Amygdala (tissue), 56 donors: ENCODE measurements around the gene TMEM240.
A peak's percentile ranks its signal among the peaks of the same experiment; 100 is the strongest.
"Not testable (repeated sequence)": the region's sequence is repeated elsewhere in the genome, so short reads cannot be mapped to it uniquely, and the experiment has no call there.

Source experiments
- DNase-seq, 56 donors: peaks; one replicate each; lab custom pipeline; 2025; lab: John Stamatoyannopoulos, UW

Gene TMEM240

DNA sequence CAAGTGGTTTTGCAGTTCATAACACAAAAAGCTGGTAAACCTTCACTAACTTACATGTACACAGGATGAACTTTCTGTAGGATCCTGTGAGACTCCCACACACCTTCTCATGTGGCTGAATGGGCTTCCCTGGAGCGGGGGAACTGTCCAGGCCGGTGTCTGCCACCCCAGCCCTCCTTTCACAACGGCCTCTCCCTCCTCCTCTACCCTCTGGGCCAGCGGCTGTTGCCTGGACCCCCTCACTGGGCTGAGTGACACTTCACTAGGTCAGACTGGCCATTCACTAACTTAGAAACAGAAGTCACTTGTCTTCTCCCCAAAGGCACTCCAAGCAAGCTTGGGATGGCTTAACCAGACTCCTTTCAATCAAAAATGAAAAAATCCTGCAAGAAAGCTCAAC lies 18.2 kb upstream of the TMEM240 start:
- DNase-seq = no peak

DNA sequence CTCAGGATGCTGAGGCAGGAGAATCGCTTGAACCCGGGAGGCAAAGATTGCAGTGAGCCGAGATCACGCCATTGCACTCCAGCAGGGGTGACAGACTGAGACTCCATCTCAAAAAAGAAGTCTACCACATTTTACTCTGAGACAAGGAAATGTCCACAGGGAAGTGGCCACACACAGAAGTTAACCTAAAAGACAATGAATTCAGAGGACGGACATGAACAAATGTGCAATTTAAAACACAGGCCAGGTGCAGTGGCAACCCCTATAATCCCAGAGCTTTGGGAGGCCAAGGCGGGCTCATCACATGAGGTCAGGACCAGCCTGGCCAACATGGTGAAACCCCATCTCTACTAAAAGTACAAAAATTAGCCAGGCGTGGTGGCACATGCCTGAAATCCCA lies 17.3 kb upstream of the TMEM240 start:
- not testable (repeated sequence) for DNase-seq

GRCh38 chr1:1556961-1557360 lies 16.5 kb upstream of the TMEM240 start:
- not testable (repeated sequence) for DNase-seq

DNA sequence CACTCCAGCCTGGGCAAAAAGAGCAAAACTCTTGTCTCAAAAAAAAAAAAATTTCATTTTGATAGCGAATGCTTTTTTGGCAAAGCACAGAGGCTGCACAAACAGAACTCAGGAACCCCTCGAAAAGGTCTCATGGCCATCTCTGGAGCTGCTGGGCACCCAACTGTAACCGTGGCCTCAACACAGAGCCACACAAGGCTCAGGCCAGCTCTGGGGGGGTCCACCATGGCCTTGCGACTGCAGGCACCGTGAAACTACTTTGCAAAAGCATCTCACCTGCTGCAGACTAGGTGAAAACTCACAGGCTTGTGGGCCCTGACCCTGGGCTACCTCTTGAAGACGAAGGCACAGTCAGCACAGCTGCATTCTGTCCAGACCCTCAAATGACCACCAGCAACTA lies 16.1 kb upstream of the TMEM240 start:
- no peak for DNase-seq

DNA sequence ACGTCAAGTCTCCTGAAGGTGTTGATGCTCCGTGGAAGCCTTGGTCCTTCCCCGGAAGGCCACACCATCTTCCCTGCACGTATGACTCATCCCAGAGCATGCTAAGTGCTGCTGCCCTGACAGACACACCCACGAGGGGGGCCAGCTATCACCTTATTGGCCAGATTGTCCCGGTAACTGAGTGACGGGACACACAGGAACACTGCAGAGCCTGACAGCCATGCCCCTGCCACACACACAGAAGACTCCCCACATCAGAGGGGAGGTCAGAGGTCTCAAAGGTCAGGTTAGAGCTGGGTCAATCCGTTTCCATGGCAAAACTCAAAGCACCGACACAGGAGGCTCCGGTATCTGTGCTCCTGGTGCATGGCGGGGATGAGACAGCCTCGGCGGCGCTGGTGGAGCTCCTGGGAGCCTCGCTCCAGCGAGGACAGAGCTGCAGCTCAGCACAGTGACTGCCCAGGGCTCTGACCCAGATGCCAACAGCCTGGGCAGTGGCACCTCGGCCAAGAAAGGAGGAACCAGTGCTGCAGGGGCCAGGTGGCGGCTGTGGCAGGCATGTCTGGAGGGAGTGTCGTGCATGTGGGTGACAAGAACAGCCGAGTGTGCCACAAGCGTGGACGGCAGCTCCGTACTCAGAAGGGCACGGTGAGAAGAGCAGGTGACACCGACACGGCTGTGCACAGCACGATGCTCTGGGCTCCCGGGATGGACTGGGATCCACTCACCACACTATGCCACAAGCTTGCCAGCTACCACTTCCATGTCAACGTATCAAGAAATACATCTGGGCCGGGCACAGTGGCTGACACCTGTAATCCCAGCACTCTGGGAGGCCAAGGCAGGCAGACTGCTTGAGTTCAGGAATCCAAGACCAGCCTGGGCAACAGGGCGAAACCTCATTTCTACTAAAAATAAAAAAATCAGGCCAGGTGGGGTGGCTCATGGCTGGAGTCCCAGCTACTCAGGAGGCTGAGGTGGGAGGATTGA lies 14.8 kb upstream of the TMEM240 start:
- peak in 6 of 56 donors; percentile 7 to 52 (median 38) for DNase-seq

- DNase-seq = no peak
Measured at GRCh38 chr1:1554550-1554925, 14.1 kb upstream of the TMEM240 start.

- DNase-seq = no peak
Measured at GRCh38 chr1:1553821-1554494, 13.5 kb upstream of the TMEM240 start.

GRCh38 chr1:1552263-1552639 lies 11.8 kb upstream of the TMEM240 start:
- DNase-seq = no peak

GRCh38 chr1:1551524-1552262 lies 11.3 kb upstream of the TMEM240 start:
- DNase-seq = no peak

DNA sequence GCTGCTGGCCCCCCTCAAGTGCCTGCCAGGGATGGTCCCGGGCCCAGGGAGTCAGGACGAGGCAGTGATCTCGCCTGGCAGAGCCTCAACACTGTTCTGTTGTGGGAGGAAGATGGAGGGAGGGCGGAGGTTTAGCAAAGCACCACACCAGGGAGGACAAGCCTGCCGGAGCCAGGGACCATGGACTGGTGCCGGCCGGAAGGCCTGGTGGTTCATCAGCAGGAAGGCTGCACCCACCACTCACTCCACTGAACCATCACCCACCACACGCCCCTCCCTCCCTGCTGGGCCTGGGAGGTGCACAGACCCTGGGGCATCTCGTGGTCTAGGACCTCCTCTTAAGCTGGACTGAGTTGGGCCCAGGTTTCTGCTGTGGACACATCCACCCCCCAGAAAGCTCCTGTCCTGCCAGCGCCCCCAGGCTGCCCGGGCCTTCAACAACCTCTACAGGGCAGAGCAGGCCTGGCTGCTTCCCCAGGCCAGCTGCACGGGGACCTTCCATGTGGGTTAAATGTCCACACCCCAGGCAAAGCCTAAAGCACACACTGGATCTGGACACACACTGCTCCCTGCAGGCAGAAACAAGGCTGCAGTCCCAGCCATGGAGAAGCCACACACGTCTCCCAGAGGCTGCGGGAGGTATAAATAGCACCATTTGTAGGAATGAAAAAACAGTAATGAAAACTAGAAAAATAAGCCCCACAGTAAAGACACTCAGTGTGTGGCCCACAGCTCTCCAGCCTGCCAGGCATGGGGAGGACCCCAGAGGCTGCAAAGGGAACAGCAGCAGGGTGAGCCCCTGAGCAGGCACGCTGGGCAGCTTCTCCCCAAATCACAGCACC lies 10.4 kb upstream of the TMEM240 start:
- DNase-seq = peak in 21 of 56 donors; percentile 11 to 59 (median 35)

- DNase-seq = no peak
Measured at GRCh38 chr1:1550087-1550486, 9.7 kb upstream of the TMEM240 start.

- no peak for DNase-seq
Measured at GRCh38 chr1:1548591-1548990, 8.2 kb upstream of the TMEM240 start.

DNA sequence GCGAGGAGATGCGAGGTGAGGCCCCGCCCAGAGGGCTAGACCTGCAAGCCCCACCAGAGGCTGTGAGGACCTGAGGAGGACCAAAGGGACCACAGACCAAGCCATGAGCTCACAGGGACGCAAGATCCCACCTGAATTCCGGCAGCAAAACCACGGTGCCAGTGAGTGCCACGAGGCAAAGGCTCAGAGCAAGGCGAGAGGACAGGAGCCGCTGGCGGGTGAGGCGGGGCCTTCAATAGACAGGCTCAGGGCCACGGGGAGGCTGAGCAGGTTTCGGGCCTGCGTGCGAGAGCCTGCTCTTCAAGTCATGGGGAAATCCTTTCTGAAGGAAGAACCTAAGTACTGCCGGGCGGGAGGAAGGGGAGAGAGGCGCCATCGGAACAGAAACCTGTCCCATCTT lies 7.1 kb upstream of the TMEM240 start:
- DNase-seq = no peak

DNA sequence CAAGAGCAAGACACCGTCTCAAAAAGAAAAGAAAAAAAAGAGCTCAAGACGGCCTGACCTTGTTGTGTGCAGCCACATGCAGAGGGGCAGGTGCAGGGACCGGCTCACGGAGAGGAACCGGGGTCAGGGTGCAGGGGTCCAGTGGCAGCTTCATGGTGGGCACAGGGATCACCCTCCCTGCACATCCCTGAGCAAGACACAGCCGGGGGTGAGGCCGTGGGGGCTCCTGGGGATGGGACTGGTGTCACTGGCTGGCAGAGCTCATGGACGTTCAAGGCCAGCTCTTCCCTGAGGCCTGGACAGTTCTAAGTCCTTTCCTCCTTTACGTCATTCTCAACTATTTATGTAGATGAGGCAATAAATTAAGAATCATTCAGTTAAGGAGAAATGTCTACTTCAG lies 6.6 kb upstream of the TMEM240 start:
- no peak for DNase-seq

DNA sequence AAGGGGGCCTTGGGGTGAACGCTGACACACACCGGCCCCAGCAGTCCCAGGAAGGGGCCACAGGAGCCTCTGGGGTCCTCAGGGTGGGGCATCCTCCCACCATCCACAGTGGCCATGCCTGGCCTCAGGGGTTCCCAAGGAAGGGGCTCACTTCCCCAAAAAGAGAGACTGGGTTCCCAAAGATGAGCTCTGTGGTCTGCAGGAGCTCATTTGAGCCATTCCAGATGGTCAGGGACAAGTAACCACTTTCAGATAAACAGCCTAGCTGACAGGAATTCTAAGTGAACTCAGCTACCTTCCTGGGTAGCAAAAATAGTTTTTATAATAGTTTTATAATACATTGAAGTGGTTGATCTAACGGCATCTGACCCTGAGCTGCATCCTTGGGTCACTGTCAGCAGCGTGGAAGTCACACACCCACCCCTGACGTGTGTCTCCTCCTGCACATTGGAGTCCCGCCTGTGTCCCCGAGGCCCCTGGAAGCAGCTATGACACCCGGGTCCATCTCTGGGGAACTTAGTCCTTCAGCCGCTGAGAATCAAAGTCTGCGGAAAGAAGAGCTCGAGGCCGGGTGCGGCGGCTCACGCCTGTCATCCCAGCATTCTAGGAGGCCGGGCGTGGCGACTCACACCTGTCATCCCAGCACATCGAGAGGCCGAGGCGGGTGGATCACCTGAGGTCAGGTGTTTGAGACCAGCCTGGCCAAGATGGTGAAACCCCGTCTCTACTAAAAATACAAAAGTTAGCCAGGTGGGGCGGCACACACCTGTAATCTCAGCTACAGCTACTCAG lies 5.7 kb upstream of the TMEM240 start:
- DNase-seq = no peak

DNA sequence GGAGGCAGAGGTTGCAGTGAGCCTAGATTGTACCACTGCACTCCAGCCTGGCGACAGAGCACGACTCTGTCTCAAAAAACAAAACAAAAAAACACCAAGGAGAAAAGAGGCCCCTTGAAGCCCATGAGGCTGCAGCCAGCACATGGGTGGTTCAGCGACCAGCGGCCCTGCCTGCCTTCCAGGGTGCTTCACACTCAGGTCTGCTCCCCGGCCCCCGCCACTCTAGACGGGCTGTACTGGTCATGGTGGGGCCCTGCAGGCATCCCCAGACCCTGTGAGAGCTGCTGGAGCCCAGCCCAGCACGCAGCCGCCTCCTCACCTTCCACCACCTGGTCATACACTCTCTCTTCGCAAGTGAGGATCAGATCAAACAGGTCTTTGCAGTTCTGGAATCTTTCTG lies 4.1 kb upstream of the TMEM240 start:
- DNase-seq = no peak

DNA sequence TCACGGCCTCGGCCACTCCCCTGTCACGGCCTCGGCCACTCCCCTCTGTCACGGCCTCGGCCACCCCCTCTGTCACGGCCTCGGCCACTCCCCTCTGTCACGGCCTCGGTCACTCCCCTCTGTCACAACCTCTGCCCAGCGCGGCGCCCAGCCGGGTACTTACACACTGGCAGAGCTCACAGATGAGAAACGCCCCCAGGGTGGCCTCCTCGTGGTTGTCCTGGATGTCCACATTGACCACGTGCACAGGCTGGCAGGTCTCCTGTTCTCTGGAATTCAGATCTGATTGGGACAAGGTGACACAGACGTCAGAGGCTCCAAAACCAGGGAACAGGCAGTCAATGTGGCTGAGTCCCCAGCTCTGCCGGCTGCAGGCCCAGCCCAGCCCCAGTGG lies 3.3 kb upstream of the TMEM240 start:
- DNase-seq = no peak

DNA sequence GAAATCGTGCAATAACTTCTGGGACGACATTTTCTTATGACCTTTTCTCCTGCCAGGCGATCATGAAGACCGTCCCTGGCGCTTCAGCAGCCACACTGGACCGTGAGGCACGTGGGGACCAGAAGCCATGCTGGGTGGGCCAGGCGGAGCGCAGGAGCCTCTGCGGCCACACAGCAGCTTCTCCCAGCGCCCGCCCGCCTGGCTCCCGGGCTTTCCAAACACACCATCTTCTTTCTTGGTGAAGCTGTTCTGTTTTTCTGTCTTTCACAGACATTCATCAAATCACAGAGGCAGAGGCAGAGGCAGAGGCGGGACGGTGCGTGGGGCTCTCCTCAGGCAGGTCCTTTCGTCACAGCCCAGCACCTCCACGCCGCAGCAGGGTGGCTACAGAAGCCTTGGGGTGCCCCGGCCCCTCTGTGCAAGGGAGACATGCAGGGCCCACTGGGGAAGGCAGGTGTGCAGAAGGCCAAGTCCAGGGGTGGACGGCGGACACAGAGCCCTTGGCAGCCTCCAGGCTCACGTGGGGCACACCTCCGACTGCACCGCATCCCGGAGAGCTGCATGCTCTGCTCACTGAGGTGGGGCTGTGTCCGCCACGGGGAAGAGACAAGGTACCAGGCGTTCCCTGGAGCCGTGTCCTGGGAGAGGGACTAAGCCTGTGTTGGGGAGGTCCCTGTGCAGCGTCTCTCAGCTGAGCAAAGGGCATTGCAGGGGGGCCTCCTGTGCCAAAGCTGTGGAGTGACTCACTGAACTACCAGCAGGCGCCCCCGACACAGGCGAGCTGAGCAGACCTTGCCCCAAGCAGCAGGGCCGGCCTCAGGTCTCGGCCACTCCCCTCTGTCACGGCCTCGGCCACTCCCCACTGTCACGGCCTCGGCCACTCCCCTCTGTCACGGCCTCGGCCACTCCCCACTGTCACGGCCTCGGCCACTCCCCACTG lies 2.6 kb upstream of the TMEM240 start:
- no peak for DNase-seq
